Gastroesophageal sphincter (tissue), 3 donors: ENCODE measurements around the gene AURKA.

ENCODE experiments used
- EP300 ChIP-seq: sonication (generic); formaldehyde crosslinking; IDR thresholded peaks from one replicate; pipeline ENCODE4 v1.6.1; 2017; ENCODE audit warnings: antibody characterized with exemption, mild to moderate bottlenecking
- POLR2A ChIP-seq, 2 donors: fragments of 450-650 bp; IDR thresholded peaks; one replicate each; pipeline ENCODE4 v1.6.1; 2017; ENCODE audit warnings: antibody characterized with exemption in 2 of 2, mild to moderate bottlenecking in 2 of 2, moderate library complexity in 1 of 2
- POLR2AphosphoS5 ChIP-seq: sonication (generic); formaldehyde crosslinking; IDR thresholded peaks from one replicate; pipeline ENCODE4 v1.6.1; 2017; ENCODE audit warnings: antibody characterized with exemption
- TF ChIP-seq, protein P1 (sequence below), 4 experiments: fragments of 200-600 bp in 2 of 4; fragments of 450-650 bp in 2 of 4; sonication (generic) in 1 of 4; IDR thresholded peaks; one replicate each; pipeline ENCODE4 v1.5.1; 2017 to 2019; ENCODE audit warnings: antibody characterized with exemption in 4 of 4, mild to moderate bottlenecking in 2 of 4, moderate library complexity in 2 of 4

GRCh38 chr20:56383334-56383733 is 8.7 kb downstream of the AURKA start:
- TF ChIP-seq POLR2A (IDR thresholded peaks at IDR 0.05) (no peak), POLR2AphosphoS5 (no peak), EP300 (no peak)
- TF ChIP-seq, protein P1, sequence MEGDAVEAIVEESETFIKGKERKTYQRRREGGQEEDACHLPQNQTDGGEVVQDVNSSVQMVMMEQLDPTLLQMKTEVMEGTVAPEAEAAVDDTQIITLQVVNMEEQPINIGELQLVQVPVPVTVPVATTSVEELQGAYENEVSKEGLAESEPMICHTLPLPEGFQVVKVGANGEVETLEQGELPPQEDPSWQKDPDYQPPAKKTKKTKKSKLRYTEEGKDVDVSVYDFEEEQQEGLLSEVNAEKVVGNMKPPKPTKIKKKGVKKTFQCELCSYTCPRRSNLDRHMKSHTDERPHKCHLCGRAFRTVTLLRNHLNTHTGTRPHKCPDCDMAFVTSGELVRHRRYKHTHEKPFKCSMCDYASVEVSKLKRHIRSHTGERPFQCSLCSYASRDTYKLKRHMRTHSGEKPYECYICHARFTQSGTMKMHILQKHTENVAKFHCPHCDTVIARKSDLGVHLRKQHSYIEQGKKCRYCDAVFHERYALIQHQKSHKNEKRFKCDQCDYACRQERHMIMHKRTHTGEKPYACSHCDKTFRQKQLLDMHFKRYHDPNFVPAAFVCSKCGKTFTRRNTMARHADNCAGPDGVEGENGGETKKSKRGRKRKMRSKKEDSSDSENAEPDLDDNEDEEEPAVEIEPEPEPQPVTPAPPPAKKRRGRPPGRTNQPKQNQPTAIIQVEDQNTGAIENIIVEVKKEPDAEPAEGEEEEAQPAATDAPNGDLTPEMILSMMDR (IDR thresholded peaks at IDR 0.05): no peak
